GM23248 (cell line): ENCODE data around the gene LAMA1. TPM values are rescaled to one million over a fixed set of nuclear protein-coding genes. Genes with fewer than 3 reads are reported as not detected.

Source experiments
- DNase-seq: peaks from one replicate; pipeline ENCODE4 v3.0.0-alpha.2; 2015
- H2AFZ ChIP-seq: fragments of 200-600 bp; sonication (generic); 2 replicates; pipeline ENCODE4 v1.6.1; 2016; ENCODE audit warnings: antibody characterized with exemption
- H3F3A ChIP-seq: fragments of 200-600 bp; sonication (generic); 2 replicates; pipeline ENCODE4 v1.6.1; 2016; ENCODE audit warnings: mild to moderate bottlenecking, antibody characterized with exemption, mixed run types; ENCODE audit not compliant: insufficient read depth
- H3K27ac ChIP-seq: fragments of 200-600 bp; sonication (generic); 2 replicates; pipeline ENCODE4 v1.5.1; 2016; ENCODE audit warnings: mild to moderate bottlenecking
- H3K27me3 ChIP-seq: fragments of 200-600 bp; sonication (generic); replicated peaks from 2 replicates; pipeline ENCODE4 v1.6.1; 2016; ENCODE audit warnings: mild to moderate bottlenecking; ENCODE audit not compliant: insufficient read depth
- H3K36me3 ChIP-seq: fragments of 200-600 bp; sonication (generic); 2 replicates; pipeline ENCODE4 v1.6.1; 2016; ENCODE audit warnings: low read depth, mild to moderate bottlenecking
- H3K4me1 ChIP-seq: fragments of 200-600 bp; sonication (generic); 2 replicates; pipeline ENCODE4 v1.6.1; 2016; ENCODE audit warnings: mild to moderate bottlenecking; ENCODE audit not compliant: insufficient read depth
- H3K4me2 ChIP-seq: fragments of 200-600 bp; sonication (generic); one replicate; pipeline ENCODE4 v1.6.1; 2016; ENCODE audit warnings: mild to moderate bottlenecking; ENCODE audit not compliant: unreplicated experiment
- H3K4me3 ChIP-seq: fragments of 200-600 bp; sonication (generic); 2 replicates; pipeline ENCODE4 v1.5.1; 2016; ENCODE audit warnings: mild to moderate bottlenecking
- H3K79me2 ChIP-seq: fragments of 200-600 bp; sonication (generic); 2 replicates; pipeline ENCODE4 v1.6.1; 2016; ENCODE audit warnings: mild to moderate bottlenecking; ENCODE audit not compliant: insufficient read depth
- H3K9ac ChIP-seq: fragments of 200-600 bp; sonication (generic); 2 replicates; pipeline ENCODE4 v1.6.1; 2016; ENCODE audit warnings: mild to moderate bottlenecking
- H3K9me2 ChIP-seq: fragments of 200-600 bp; sonication (generic); 2 replicates; pipeline ENCODE4 v1.6.1; 2016; ENCODE audit warnings: mixed run types, mild to moderate bottlenecking, moderate library complexity; ENCODE audit not compliant: insufficient read depth
- H3K9me3 ChIP-seq: fragments of 200-600 bp; sonication (generic); one replicate; pipeline ENCODE4 v1.6.1; 2017; ENCODE audit warnings: low read depth
- H4K20me1 ChIP-seq: fragments of 200-600 bp; sonication (generic); 2 replicates; pipeline ENCODE4 v1.6.0; 2016; ENCODE audit not compliant: insufficient read depth
- EZH2 ChIP-seq: fragments of 200-600 bp; sonication (generic); IDR thresholded peaks from 2 replicates; pipeline ENCODE4 v1.6.1; 2018; ENCODE audit warnings: antibody characterized with exemption, mild to moderate bottlenecking; ENCODE audit not compliant: insufficient read depth, poor library complexity, severe bottlenecking
- EZH2phosphoT487 ChIP-seq: fragments of 200-600 bp; sonication (generic); IDR thresholded peaks from 2 replicates; pipeline ENCODE4 v1.6.1; 2018; ENCODE audit warnings: antibody characterized with exemption, moderate library complexity, mild to moderate bottlenecking, low read depth; ENCODE audit not compliant: insufficient read depth
- WGBS, 2 experiments: methylation state at CpG; one replicate each; pipeline ENCODE4 v1.1.6; 2015 to 2017; ENCODE audit warnings: low lambda C conversion rate in 2 of 2, low coverage in 1 of 2; ENCODE audit errors: missing lambda C conversion rate in 2 of 2; 5-methylcytosine and 5-hydroxymethylcytosine counted together
- in situ Hi-C: fragments of 300-500 bp; cut with MboI; formaldehyde crosslinking; loops from 2 replicates; pipeline ENCODE4 v1.15.0; 2020
- polyA plus RNA-seq: library from polyadenylated mRNA; unstranded; fragments of >200 nt; fragmentation: Nextera tagmentation; extraction: Ambion mirVana; gene quantifications from 2 replicates; pipeline ENCODE4 v1.2.1, GENCODE V29; 2016
- total RNA-seq: library from RNA; depleted of rRNA; stranded (reverse); fragments of >200 nt; shearing (Covaris generic); gene quantifications from 2 replicates; pipeline ENCODE4 v1.2.3, GENCODE V29; 2014

Gene LAMA1
- total and polyA plus RNA-seq, 2 experiments from 2014 or later, result 3.1 to 5.4 TPM

DNA sequence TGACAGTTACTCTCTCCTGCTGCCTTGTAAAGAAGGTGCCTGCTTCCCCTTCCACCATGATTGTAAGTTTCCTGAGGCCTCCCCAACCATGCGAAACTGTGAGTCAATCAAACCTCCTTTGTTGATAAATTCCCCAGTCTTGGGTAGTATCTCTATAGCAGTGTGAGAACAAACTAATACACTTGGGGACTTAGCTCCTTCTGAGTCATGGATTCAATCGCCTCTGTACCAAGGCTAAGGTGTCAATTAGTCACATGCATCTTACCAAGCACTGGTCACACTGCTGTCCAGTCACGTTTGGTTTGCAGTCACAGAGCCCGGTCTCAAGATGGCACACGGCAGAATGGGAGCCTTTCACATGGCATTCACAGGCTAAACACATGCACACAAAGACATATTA is 100.6 kb downstream of the LAMA1 start:
- Histone ChIP-seq H3F3A (no peaks in the 10 kb centered on the region), H3K36me3 (no peaks in the 10 kb centered on the region), H3K9me3 (no peaks in the 10 kb centered on the region), H3K4me3 (no peak overlapping the region), H3K4me1 (no peaks in the 10 kb centered on the region), H3K27me3 (no peaks in the 10 kb centered on the region), H3K9ac (no peak overlapping the region), H3K9me2 (no peaks in the 10 kb centered on the region), H3K79me2 (no peaks in the 10 kb centered on the region), H2AFZ (no peak overlapping the region), H4K20me1 (no peaks in the 10 kb centered on the region), H3K27ac (no peak overlapping the region), H3K4me2 (no peak overlapping the region)
- TF ChIP-seq EZH2phosphoT487 (no peak), EZH2 (no peak)
- peak; percentile 14 for DNase-seq
- 79 to 80% methylated on average over 5 of the region's 5 CpGs for WGBS, 2 experiments
- in situ Hi-C loops, result no loop called here

DNA sequence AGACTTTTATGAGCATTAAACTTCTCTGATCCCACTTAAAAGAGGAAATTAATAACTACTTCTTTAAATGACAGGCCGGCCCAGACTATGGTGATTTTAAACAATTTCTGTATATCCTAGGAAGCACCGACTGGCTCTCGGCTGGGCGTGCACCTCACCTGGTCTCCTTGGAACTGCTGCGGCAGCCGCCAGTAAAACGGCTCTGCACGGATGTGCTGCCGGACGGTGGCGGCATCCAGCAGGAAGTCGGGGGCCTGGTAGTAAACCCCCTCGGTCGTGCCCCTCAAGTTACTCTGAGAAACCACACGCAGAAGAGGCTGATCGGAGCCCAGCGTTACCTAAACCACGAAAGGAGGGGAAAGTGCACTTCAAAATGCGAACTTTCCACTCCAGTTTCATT is 106.5 kb downstream of the LAMA1 start:
- Histone ChIP-seq H3K4me2 (no peak overlapping the region), H2AFZ (no peak overlapping the region), H3K9me3 (no peaks in the 10 kb centered on the region), H3K36me3 (no peaks in the 10 kb centered on the region), H3K27me3 (no peaks in the 10 kb centered on the region), H3K4me1 (no peaks in the 10 kb centered on the region), H3K4me3 (no peak overlapping the region), H4K20me1 (no peaks in the 10 kb centered on the region), H3K79me2 (no peaks in the 10 kb centered on the region), H3F3A (no peaks in the 10 kb centered on the region), H3K9ac (no peak overlapping the region), H3K27ac (no peak overlapping the region), H3K9me2 (no peaks in the 10 kb centered on the region)
- no peak for TF ChIP-seq EZH2phosphoT487
- no peak for TF ChIP-seq EZH2
- in situ Hi-C loops, result no loop called here
- DNase-seq, result no peak
- 73 to 75% methylated on average over 19 of the region's 19 CpGs for WGBS, 2 experiments

DNA sequence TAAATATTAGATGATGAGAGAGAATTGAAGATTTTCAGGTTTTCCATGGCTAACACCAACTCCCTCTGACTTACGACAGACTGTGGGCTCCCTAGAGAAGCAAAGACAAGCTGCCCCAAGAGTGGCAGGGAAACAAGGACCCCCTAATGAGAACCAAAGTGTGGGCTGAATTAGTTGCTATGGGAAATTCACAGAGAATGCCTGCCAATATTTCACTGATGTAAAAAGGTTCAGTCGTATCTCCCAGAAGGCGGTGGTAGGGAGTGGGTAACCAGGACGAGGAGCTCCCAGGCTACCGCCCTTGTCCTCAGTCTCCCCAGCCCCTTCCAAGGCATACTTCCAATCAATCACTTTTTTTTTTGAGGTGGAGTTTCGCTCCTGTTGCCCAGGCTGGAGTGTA is 113.6 kb downstream of the LAMA1 start:
- in situ Hi-C loops, result no loop called here
- H3K9ac ChIP-seq, result no peak overlapping the region
- no peak for DNase-seq
- H4K20me1 ChIP-seq, result no peaks in the 10 kb centered on the region
- no peak for TF ChIP-seq EZH2phosphoT487
- TF ChIP-seq EZH2, result no peak
- no peaks in the 10 kb centered on the region for H3F3A ChIP-seq
- no peak overlapping the region for H2AFZ ChIP-seq
- no peaks in the 10 kb centered on the region for H3K36me3 ChIP-seq
- H3K9me3 ChIP-seq, result no peaks in the 10 kb centered on the region
- H3K9me2 ChIP-seq, result no peaks in the 10 kb centered on the region
- no peak overlapping the region for H3K4me3 ChIP-seq
- H3K27me3 ChIP-seq, result no peaks in the 10 kb centered on the region
- H3K4me2 ChIP-seq, result no peak overlapping the region
- H3K79me2 ChIP-seq, result no peaks in the 10 kb centered on the region
- WGBS, 2 experiments, result 90 to 99% methylated on average over 6 of the region's 6 CpGs
- no peaks in the 10 kb centered on the region for H3K4me1 ChIP-seq
- no peak overlapping the region for H3K27ac ChIP-seq

DNA sequence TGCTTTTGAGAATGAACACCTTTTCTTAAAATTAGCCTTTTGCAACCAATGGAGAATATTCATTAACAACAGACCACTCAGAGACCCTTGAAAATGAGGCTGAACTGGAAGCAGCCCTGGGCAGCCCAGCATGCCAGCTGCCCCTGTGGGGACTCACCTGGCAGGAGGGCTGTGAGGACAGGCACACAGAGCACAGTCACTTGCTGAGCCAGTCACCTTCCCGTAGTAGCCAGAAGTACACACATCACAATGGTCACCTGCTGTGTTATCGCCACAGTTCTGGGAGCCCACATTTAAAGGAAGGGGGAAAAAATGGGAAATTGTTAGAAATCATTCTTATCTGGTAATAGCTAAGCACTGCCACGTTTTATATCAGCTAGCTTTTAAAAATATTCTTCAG is 115.5 kb downstream of the LAMA1 start:
- H3K4me1 ChIP-seq, result no peaks in the 10 kb centered on the region
- no peaks in the 10 kb centered on the region for H4K20me1 ChIP-seq
- no peak overlapping the region for H3K9ac ChIP-seq
- no peaks in the 10 kb centered on the region for H3K27me3 ChIP-seq
- TF ChIP-seq EZH2phosphoT487 (no peak), EZH2 (no peak)
- H3K79me2 ChIP-seq, result no peaks in the 10 kb centered on the region
- no peak overlapping the region for H3K27ac ChIP-seq
- no peak overlapping the region for H3K4me2 ChIP-seq
- no peaks in the 10 kb centered on the region for H3F3A ChIP-seq
- H3K4me3 ChIP-seq, result no peak overlapping the region
- H3K36me3 ChIP-seq, result no peaks in the 10 kb centered on the region
- H3K9me3 ChIP-seq, result no peaks in the 10 kb centered on the region
- H3K9me2 ChIP-seq, result no peaks in the 10 kb centered on the region
- H2AFZ ChIP-seq, result no peak overlapping the region
- DNase-seq, result no peak
- 75 to 77% methylated on average over 3 of the region's 3 CpGs for WGBS, 2 experiments
- in situ Hi-C loops, result no loop called here
